HepG2 (cell line): ENCODE results near the gene PTGDS. TPM values are rescaled to one million over a fixed set of nuclear protein-coding genes. Genes with fewer than 3 reads are reported as not detected.

Experiments used
- ATAC-seq: fragments of 200-7000 bp; cut with Tn5 transposase; 3 replicates; pipeline ENCODE4 v1.9.1; 2020; ENCODE audit warnings: mild to moderate bottlenecking, moderate library complexity
- BruUV-seq: library from RNA; stranded (reverse); fragments of 400-500 nt; replicated peaks from 2 replicates; lab custom pipeline; 2021; lab: Mats Ljungman, UMichigan
- CTCF ChIA-PET: fragments of 300-600 bp; formaldehyde crosslinking; extraction: SDS; loops from one replicate; lab custom pipeline; 2021; ENCODE audit warnings: low total read pairs, inconsistent platforms, low intra/inter-chr PET ratio; lab: Yijun Ruan, JAX
- POLR2A ChIA-PET: fragments of 350-600 bp; sonication (Branson Sonifier 250); formaldehyde crosslinking; loops from one replicate; lab custom pipeline; 2020; ENCODE audit warnings: antibody characterized with exemption, inconsistent platforms; lab: Yijun Ruan, JAX
- DNase-seq: peaks from one replicate; pipeline ENCODE4 v3.0.0-alpha.2; 2015; ENCODE audit warnings: low spot score
- FAIRE-seq: peaks from 3 replicates; lab custom pipeline; 2011; peaks lifted over from hg19 to GRCh38; lab: Jason Lieb, UNC
- H2AFZ ChIP-seq: one replicate; pipeline ENCODE4 v1.6.1; 2011; ENCODE audit warnings: low read length, inconsistent platforms
- H3K27ac ChIP-seq: fragments of 300-600 bp; 3 replicates; pipeline ENCODE4 v1.8.0; 2011; ENCODE audit warnings: mixed run types, mild to moderate bottlenecking, mixed read lengths, low read length, inconsistent platforms; ENCODE audit not compliant: insufficient read depth; ENCODE audit errors: extremely low read length
- H3K27me3 ChIP-seq, 2 experiments: fragments of 200-600 bp in 1 of 2; 2 replicates in 1 of 2; 3 replicates in 1 of 2; pipeline versions ENCODE4 v1.6.0 to v1.8.0; 2011; ENCODE audit warnings: low read length in 2 of 2, mild to moderate bottlenecking in 2 of 2, moderate library complexity in 2 of 2, inconsistent platforms in 1 of 2; ENCODE audit not compliant: insufficient read depth in 2 of 2, control insufficient read depth in 1 of 2
- H3K36me3 ChIP-seq, 2 experiments: fragments of 200-600 bp in 1 of 2; replicated peaks in 1 of 2; 2 replicates in 1 of 2; 3 replicates in 1 of 2; pipeline versions ENCODE4 v1.5.1 to v1.8.0; 2011; ENCODE audit warnings: low read length in 2 of 2, inconsistent platforms in 1 of 2; ENCODE audit not compliant: insufficient read depth in 2 of 2, control insufficient read depth in 1 of 2
- H3K4me1 ChIP-seq: 2 replicates; pipeline ENCODE4 v1.5.1; 2012; ENCODE audit warnings: low read length, inconsistent platforms; ENCODE audit not compliant: insufficient read depth
- H3K4me2 ChIP-seq: 2 replicates; pipeline ENCODE4 v1.6.0; 2011; ENCODE audit warnings: low read depth, low read length, inconsistent platforms
- H3K4me3 ChIP-seq, 3 experiments: fragments of 200-600 bp in 1 of 3; sonication (generic), shearing (Covaris generic) in 1 of 3; replicated peaks in 1 of 3; 2 replicates each; pipeline ENCODE4 v1.5.1; 2011 to 2016; ENCODE audit warnings: low read length in 3 of 3, inconsistent platforms in 2 of 3, low read depth in 2 of 3, mild to moderate bottlenecking in 2 of 3, control low read depth in 1 of 3, mixed read lengths in 1 of 3; ENCODE audit not compliant: insufficient read depth in 1 of 3
- H3K79me2 ChIP-seq: one replicate; pipeline ENCODE4 v1.6.1; 2011; ENCODE audit warnings: low read length, inconsistent platforms; ENCODE audit not compliant: insufficient read depth
- H3K9ac ChIP-seq: 2 replicates; pipeline ENCODE4 v1.6.0; 2011; ENCODE audit warnings: mild to moderate bottlenecking, low read depth, low read length, inconsistent platforms; ENCODE audit not compliant: insufficient read depth
- H3K9me3 ChIP-seq: 2 replicates; pipeline ENCODE4 v1.5.1; 2012; ENCODE audit warnings: mild to moderate bottlenecking, low read length
- H4K20me1 ChIP-seq: 2 replicates; pipeline ENCODE4 v1.6.0; 2011; ENCODE audit warnings: inconsistent platforms, mild to moderate bottlenecking, low read length, moderate library complexity; ENCODE audit not compliant: insufficient read depth
- FLYWCH1 ChIP-seq: sonication (generic); formaldehyde crosslinking; IDR thresholded peaks from 2 replicates; pipeline ENCODE4 v1.8.1; 2023; ENCODE audit warnings: mild to moderate bottlenecking, missing genetic modification reagents
- HNF4A ChIP-seq: sonication (generic); formaldehyde crosslinking; IDR thresholded peaks from 2 replicates; pipeline ENCODE4 v1.4.0; 2020; ENCODE audit warnings: missing genetic modification reagents
- HNRNPK ChIP-seq: fragments of 200-400 bp; formaldehyde crosslinking; IDR thresholded peaks from 2 replicates; pipeline ENCODE4 v1.6.1; 2018; ENCODE audit warnings: low read length, low read depth, moderate library complexity, mild to moderate bottlenecking; ENCODE audit not compliant: poor library complexity, severe bottlenecking
- KDM5A ChIP-seq: fragments of 200-600 bp; sonication (generic); IDR thresholded peaks from 2 replicates; pipeline ENCODE4 v1.7.0; 2018; ENCODE audit warnings: antibody characterized with exemption, mild to moderate bottlenecking, low read length, borderline replicate concordance
- PCBP1 ChIP-seq: fragments of 200-400 bp; formaldehyde crosslinking; IDR thresholded peaks from 2 replicates; pipeline ENCODE4 v1.6.1; 2017; ENCODE audit warnings: mild to moderate bottlenecking, low read depth, low read length, borderline replicate concordance
- PHB2 ChIP-seq: fragments of 450-650 bp; IDR thresholded peaks from 2 replicates; pipeline ENCODE4 v1.6.1; 2018; ENCODE audit not compliant: partially characterized antibody
- SSRP1 ChIP-seq: IDR thresholded peaks from 2 replicates; pipeline ENCODE4 v1.6.1; 2016; ENCODE audit warnings: control low read depth
- TCF12 ChIP-seq, 2 experiments: fragments of 450-650 bp in 1 of 2; sonication (generic) in 1 of 2; formaldehyde crosslinking in 1 of 2; IDR thresholded peaks; 2 replicates each; pipeline versions ENCODE4 v1.6.1 to v1.8.0; 2017 to 2022; ENCODE audit warnings: antibody characterized with exemption in 1 of 2, mild to moderate bottlenecking in 1 of 2, missing genetic modification reagents in 1 of 2, moderate library complexity in 1 of 2
- THYN1 ChIP-seq: sonication (generic); formaldehyde crosslinking; IDR thresholded peaks from 2 replicates; pipeline ENCODE4 v1.8.1; 2023; ENCODE audit warnings: low read depth, mild to moderate bottlenecking, moderate library complexity, missing genetic modification reagents, borderline replicate concordance
- TSC22D2 ChIP-seq: sonication (generic); formaldehyde crosslinking; IDR thresholded peaks from 2 replicates; pipeline ENCODE4 v1.5.1; 2020; ENCODE audit warnings: missing genetic modification reagents, mild to moderate bottlenecking, borderline replicate concordance
- U2AF1 ChIP-seq: fragments of 200-400 bp; formaldehyde crosslinking; optimal IDR thresholded peaks from 2 replicates; pipeline ENCODE3; 2017; ENCODE audit warnings: mild to moderate bottlenecking, low read depth, low read length
- ZNF629 ChIP-seq: sonication (generic); formaldehyde crosslinking; conservative IDR thresholded peaks from 2 replicates; pipeline ENCODE4 v1.5.0; 2020; ENCODE audit warnings: missing genetic modification reagents
- ZNF746 ChIP-seq: sonication (generic); formaldehyde crosslinking; IDR thresholded peaks from 2 replicates; pipeline ENCODE4 v1.8.0; 2022; ENCODE audit warnings: mild to moderate bottlenecking, missing genetic modification reagents
- WGBS: methylation state at CpG from one replicate; pipeline ENCODE4 v1.1.6; 2017; ENCODE audit warnings: low lambda C conversion rate; 5-methylcytosine and 5-hydroxymethylcytosine counted together
- in situ Hi-C: cut with HindIII; loops from 2 replicates; pipeline ENCODE4 v1.10.0; 2017; ENCODE audit warnings: low pct_unique_long_range_greater_than_20kb; ENCODE audit not compliant: extremely low pct_ligation_motif_present
- intact Hi-C: fragments of 100-400 bp; cut with micrococcal nuclease; formaldehyde crosslinking; loops from one replicate; pipeline ENCODE4 v1.10.0; 2022; ENCODE audit not compliant: unreplicated experiment
- polyA plus RNA-seq, 8 experiments: library from polyadenylated mRNA; depleted of rRNA in 3 of 8; stranded (reverse) in 7 of 8; unstranded in 1 of 8; fragments of >200 nt; fragmentation: Illumina TruSeq in 4 of 8; extraction: Trizol in 4 of 8; gene quantifications; 2 replicates each; pipeline versions ENCODE4 v1.2.1 to v1.2.3, GENCODE V29; 2011 to 2016; ENCODE audit warnings: low read depth in 4 of 8, missing spikeins in 1 of 8, mixed read lengths in 1 of 8; ENCODE audit not compliant: insufficient read depth in 1 of 8
- total RNA-seq, 5 experiments: library from RNA; depleted of rRNA; stranded (reverse); fragments of >200 nt; fragmentation: Illumina TruSeq; extraction: Trizol; gene quantifications; 2 replicates each; pipeline ENCODE4 v1.2.3, GENCODE V29; 2016; ENCODE audit warnings: low read depth in 1 of 5
- TF ChIP-seq, protein P1 (sequence below): sonication (generic); formaldehyde crosslinking; IDR thresholded peaks from 2 replicates; pipeline ENCODE4 v1.8.1; 2023; ENCODE audit warnings: mild to moderate bottlenecking, missing genetic modification reagents
- TF ChIP-seq, protein P2 (sequence below): IDR thresholded peaks from 2 replicates; pipeline ENCODE4 v1.4.0; 2020; ENCODE audit warnings: mild to moderate bottlenecking, missing genetic modification reagents
- TF ChIP-seq, protein P3 (sequence below): IDR thresholded peaks from 2 replicates; pipeline ENCODE4 v1.6.1; 2016; ENCODE audit warnings: low read depth, borderline replicate concordance
- TF ChIP-seq, protein P4 (sequence below): sonication (generic); formaldehyde crosslinking; IDR thresholded peaks from 2 replicates; pipeline ENCODE4 v1.4.0; 2020; ENCODE audit warnings: missing genetic modification reagents

PTGDS gene
- total and polyA plus RNA-seq, 2 of the 13 experiments (the other 11 are each of a cell fraction or from before 2014, with no cell fraction given), result 0.33 to 0.50 TPM

DNA sequence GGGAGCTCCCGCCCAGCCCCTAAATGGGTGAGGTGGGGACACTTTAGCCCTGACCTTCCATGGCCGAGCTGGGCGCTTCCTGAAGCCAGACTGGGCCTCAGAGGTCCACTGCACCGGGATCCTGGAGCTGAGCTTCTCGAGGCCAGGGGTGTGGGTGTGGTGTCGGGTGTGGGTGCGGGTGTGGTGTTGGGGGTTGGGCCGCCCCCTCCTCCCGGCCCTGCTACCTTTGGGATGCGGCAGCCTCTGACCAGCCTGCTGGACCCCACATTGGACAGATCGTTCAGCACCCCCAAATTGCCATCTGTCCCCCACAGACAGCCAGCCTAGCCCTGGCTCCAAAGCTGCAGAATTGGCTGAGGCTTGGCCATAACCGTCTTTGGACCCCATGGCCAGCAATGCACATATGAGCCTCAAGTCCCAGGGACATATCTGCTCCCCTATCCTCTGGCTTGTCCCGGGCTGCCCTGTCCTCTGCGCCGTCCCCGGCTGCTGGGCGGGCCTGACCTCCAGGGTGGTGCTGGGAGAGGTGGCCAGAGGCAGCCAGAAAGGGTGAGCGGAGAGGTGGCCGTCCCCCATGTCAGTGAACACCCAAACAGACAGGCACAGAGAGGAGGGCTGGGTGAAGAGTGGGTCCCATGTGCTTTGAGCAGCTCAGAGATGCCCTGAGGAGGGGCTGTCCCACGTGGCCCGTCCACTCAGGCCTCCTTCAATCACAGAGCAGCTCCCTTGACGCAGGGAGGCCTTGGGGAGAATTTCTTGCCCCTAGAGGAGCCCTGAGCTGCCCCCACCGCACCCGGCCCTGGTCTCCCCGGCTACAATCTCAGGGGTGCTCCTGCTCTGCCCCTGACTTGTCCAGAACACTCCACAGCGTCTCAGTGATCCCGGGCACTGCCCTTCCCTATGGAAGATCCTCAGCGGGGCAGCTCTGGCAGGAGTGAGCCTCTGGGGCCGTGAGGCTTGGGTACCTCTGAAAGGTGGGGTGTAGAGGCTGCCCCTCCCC lies 3.4 kb upstream of the PTGDS start:
- FAIRE-seq, result no peak
- in situ Hi-C loops, result no loop called here
- BruUV-seq, result no TSS peak
- ChIA-PET POLR2A (interaction anchor here (1.4 to 1.6 kb wide), 2 partner anchors 12 to 19 kb away, joined by 3 to 4 read pairs; partner anchors contain the start of gene PAXX), CTCF (no interaction called here)
- Histone ChIP-seq H3K36me3 (no peaks in the 10 kb centered on the region), H3K27ac (no peak overlapping the region), H3K9me3 (no peaks in the 10 kb centered on the region), H3K79me2 (no peaks in the 10 kb centered on the region), H3K9ac (no peak overlapping the region), H4K20me1 (no peaks in the 10 kb centered on the region), H3K27me3 (peaks cover 30 to 79% of the 10 kb centered on the region in 2 experiments), H2AFZ (no peak overlapping the region), H3K4me2 (no peak overlapping the region), H3K4me1 (peaks cover 29% of the 10 kb centered on the region), H3K4me3 (no peak overlapping the region)
- ATAC-seq, result no peak
- no peak for DNase-seq
- intact Hi-C loops, result no loop called here
- 14% methylated on average over 15 of the region's 29 CpGs for WGBS
- TF ChIP-seq TSC22D2 (CRISPR knock-in tag) (no peak), KDM5A (no peak), U2AF1 (no peak), FLYWCH1 (CRISPR knock-in tag) (no peak), ZNF746 (CRISPR knock-in tag) (no peak), ZNF629 (CRISPR knock-in tag) (no peak), HNRNPK (no peak), HNF4A (CRISPR knock-in tag) (no peak), SSRP1 (no peak), TCF12 (IDR thresholded peaks at IDR 0.05) (no peak), TCF12 (CRISPR knock-in tag; IDR thresholded peaks at IDR 0.05) (no peak), THYN1 (CRISPR knock-in tag) (no peak), PHB2 (no peak), PCBP1 (no peak)
- TF ChIP-seq, protein P1, sequence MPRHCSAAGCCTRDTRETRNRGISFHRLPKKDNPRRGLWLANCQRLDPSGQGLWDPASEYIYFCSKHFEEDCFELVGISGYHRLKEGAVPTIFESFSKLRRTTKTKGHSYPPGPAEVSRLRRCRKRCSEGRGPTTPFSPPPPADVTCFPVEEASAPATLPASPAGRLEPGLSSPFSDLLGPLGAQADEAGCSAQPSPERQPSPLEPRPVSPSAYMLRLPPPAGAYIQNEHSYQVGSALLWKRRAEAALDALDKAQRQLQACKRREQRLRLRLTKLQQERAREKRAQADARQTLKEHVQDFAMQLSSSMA, result no peak
- TF ChIP-seq, protein P2, sequence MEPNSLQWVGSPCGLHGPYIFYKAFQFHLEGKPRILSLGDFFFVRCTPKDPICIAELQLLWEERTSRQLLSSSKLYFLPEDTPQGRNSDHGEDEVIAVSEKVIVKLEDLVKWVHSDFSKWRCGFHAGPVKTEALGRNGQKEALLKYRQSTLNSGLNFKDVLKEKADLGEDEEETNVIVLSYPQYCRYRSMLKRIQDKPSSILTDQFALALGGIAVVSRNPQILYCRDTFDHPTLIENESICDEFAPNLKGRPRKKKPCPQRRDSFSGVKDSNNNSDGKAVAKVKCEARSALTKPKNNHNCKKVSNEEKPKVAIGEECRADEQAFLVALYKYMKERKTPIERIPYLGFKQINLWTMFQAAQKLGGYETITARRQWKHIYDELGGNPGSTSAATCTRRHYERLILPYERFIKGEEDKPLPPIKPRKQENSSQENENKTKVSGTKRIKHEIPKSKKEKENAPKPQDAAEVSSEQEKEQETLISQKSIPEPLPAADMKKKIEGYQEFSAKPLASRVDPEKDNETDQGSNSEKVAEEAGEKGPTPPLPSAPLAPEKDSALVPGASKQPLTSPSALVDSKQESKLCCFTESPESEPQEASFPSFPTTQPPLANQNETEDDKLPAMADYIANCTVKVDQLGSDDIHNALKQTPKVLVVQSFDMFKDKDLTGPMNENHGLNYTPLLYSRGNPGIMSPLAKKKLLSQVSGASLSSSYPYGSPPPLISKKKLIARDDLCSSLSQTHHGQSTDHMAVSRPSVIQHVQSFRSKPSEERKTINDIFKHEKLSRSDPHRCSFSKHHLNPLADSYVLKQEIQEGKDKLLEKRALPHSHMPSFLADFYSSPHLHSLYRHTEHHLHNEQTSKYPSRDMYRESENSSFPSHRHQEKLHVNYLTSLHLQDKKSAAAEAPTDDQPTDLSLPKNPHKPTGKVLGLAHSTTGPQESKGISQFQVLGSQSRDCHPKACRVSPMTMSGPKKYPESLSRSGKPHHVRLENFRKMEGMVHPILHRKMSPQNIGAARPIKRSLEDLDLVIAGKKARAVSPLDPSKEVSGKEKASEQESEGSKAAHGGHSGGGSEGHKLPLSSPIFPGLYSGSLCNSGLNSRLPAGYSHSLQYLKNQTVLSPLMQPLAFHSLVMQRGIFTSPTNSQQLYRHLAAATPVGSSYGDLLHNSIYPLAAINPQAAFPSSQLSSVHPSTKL (CRISPR knock-in tag), result no peak
- TF ChIP-seq, protein P3, sequence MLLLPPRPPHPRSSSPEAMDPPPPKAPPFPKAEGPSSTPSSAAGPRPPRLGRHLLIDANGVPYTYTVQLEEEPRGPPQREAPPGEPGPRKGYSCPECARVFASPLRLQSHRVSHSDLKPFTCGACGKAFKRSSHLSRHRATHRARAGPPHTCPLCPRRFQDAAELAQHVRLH, result no peak
- TF ChIP-seq, protein P4, sequence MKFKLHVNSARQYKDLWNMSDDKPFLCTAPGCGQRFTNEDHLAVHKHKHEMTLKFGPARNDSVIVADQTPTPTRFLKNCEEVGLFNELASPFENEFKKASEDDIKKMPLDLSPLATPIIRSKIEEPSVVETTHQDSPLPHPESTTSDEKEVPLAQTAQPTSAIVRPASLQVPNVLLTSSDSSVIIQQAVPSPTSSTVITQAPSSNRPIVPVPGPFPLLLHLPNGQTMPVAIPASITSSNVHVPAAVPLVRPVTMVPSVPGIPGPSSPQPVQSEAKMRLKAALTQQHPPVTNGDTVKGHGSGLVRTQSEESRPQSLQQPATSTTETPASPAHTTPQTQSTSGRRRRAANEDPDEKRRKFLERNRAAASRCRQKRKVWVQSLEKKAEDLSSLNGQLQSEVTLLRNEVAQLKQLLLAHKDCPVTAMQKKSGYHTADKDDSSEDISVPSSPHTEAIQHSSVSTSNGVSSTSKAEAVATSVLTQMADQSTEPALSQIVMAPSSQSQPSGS (CRISPR knock-in tag), result no peak
